A673 (cell line): ENCODE data around the gene SLC7A6.
"Not testable (repeated sequence)": the region's sequence is repeated elsewhere in the genome, so short reads cannot be mapped to it uniquely, and the experiment has no call there.

Experiments
- CTCF ChIP-seq: fragments of 300-800, 200-600 bp; sonication (generic); conservative IDR thresholded peaks from 2 replicates; pipeline ENCODE4 v1.5.1; 2017; ENCODE audit warnings: low read depth, mild to moderate bottlenecking, antibody characterized with exemption, low read length, moderate library complexity, mixed read lengths
- EZH2 ChIP-seq: fragments of 200-600 bp; sonication (generic); IDR thresholded peaks from 2 replicates; pipeline ENCODE4 v1.6.1; 2017; ENCODE audit warnings: borderline replicate concordance, low read depth, mild to moderate bottlenecking, mixed read lengths, antibody characterized with exemption, low read length; ENCODE audit not compliant: poor library complexity, severe bottlenecking

- not testable (repeated sequence) for TF ChIP-seq CTCF, EZH2
Observed at GRCh38 chr16:68288796-68289195, 24.5 kb downstream of the SLC7A6 start.
